ENCODE measurements around the gene VAMP5.

GRCh38 chr2:85542777-85543176 lies 41.5 kb upstream of the VAMP5 start:
- TF ChIP-seq, protein P1, sequence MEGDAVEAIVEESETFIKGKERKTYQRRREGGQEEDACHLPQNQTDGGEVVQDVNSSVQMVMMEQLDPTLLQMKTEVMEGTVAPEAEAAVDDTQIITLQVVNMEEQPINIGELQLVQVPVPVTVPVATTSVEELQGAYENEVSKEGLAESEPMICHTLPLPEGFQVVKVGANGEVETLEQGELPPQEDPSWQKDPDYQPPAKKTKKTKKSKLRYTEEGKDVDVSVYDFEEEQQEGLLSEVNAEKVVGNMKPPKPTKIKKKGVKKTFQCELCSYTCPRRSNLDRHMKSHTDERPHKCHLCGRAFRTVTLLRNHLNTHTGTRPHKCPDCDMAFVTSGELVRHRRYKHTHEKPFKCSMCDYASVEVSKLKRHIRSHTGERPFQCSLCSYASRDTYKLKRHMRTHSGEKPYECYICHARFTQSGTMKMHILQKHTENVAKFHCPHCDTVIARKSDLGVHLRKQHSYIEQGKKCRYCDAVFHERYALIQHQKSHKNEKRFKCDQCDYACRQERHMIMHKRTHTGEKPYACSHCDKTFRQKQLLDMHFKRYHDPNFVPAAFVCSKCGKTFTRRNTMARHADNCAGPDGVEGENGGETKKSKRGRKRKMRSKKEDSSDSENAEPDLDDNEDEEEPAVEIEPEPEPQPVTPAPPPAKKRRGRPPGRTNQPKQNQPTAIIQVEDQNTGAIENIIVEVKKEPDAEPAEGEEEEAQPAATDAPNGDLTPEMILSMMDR (IDR thresholded peaks at IDR 0.05 in 8 of 11, conservative IDR thresholded peaks at IDR 0.05 in 3 of 11): no peak
- TF ChIP-seq POLR2A (IDR thresholded peaks at IDR 0.05): no peak

All from spleen (tissue), 7 donors.